Hepatocyte (in vitro differentiated cells): ENCODE measurements around the gene NOL12.

Source experiments
- EZH2 ChIP-seq: fragments of 200-600 bp; sonication (generic); IDR thresholded peaks from 2 replicates; pipeline ENCODE4 v1.6.1; 2016; ENCODE audit warnings: antibody characterized with exemption, mild to moderate bottlenecking, borderline replicate concordance
- EZH2phosphoT487 ChIP-seq: fragments of 200-600 bp; sonication (generic); IDR thresholded peaks from one replicate; pipeline ENCODE4 v1.6.1; 2018; ENCODE audit warnings: antibody characterized with exemption, mild to moderate bottlenecking, low read depth, moderate library complexity; ENCODE audit not compliant: unreplicated experiment, severe bottlenecking
- TF ChIP-seq, protein P1 (sequence below): fragments of 200-600 bp; sonication (generic); IDR thresholded peaks from 2 replicates; pipeline ENCODE4 v1.5.1; 2016; ENCODE audit warnings: antibody characterized with exemption, mild to moderate bottlenecking; ENCODE audit not compliant: poor library complexity

DNA sequence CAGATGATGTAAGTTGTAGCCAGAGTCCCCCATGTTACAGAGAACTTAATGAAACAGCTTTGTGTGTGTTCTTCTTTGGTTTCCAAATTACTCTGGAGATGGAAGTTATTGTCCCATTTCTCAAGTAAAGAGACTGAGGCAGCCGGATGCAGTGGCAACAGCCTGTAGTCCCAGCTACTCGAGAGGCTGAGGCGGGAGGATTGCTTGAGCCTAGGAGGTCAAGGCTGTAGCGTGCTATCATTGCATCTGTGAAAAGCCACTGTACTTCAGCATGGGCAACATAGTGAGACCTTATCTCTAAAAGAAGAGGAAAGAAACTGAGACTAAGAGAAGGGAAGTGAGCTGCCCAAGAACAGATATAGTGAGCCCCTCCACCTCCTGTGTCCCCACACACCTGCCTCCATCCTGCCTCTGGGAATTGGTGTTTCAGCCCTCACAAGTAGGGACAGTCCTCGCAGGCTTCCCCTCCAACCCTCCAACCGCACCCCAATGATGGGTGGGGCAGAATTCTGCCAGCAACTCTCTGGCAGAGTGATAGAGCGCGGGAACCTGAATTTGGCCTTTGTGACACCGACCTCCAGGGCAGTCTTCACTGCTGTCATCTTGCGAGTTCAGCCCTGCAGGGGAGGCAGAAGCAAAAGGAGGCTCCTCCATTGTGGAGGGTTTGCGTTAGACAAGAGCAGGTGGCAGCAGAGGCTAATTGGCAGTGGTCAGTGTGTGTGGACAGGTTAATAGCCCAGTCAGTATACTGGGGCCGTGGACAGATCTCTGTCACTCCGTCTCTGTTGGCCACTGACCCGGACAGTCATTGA lies 26.0 kb upstream of the NOL12 start:
- no peak for TF ChIP-seq EZH2
- no peak for TF ChIP-seq EZH2phosphoT487
- TF ChIP-seq, protein P1, sequence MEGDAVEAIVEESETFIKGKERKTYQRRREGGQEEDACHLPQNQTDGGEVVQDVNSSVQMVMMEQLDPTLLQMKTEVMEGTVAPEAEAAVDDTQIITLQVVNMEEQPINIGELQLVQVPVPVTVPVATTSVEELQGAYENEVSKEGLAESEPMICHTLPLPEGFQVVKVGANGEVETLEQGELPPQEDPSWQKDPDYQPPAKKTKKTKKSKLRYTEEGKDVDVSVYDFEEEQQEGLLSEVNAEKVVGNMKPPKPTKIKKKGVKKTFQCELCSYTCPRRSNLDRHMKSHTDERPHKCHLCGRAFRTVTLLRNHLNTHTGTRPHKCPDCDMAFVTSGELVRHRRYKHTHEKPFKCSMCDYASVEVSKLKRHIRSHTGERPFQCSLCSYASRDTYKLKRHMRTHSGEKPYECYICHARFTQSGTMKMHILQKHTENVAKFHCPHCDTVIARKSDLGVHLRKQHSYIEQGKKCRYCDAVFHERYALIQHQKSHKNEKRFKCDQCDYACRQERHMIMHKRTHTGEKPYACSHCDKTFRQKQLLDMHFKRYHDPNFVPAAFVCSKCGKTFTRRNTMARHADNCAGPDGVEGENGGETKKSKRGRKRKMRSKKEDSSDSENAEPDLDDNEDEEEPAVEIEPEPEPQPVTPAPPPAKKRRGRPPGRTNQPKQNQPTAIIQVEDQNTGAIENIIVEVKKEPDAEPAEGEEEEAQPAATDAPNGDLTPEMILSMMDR = no peak
